NCI-H460 (cell line): ENCODE results near the gene TOM1L2. TPM values are rescaled to one million over a fixed set of nuclear protein-coding genes. Genes with fewer than 3 reads are reported as not detected.

ENCODE experiments used
- DNase-seq: peaks from one replicate; pipeline ENCODE4 v3.0.0-alpha.2; 2016; ENCODE audit warnings: low read depth; ENCODE audit errors: extremely low read depth
- total RNA-seq: library from RNA; depleted of rRNA; stranded (reverse); fragments of >200 nt; shearing (Covaris generic); gene quantifications from 2 replicates; pipeline ENCODE4 v1.2.3, GENCODE V29; 2014

Gene TOM1L2
- total RNA-seq, 1 experiment from 2014 or later: 9.7 TPM

GRCh38 chr17:17826342-17826713 lies 145.9 kb downstream of the TOM1L2 start:
- no peak for DNase-seq

GRCh38 chr17:17824783-17825614 lies 147.2 kb downstream of the TOM1L2 start:
- no peak for DNase-seq

GRCh38 chr17:17824119-17824782 lies 147.9 kb downstream of the TOM1L2 start:
- no peak for DNase-seq

- peak; percentile 86 for DNase-seq
Observed at GRCh38 chr17:17823433-17824118, 148.6 kb downstream of the TOM1L2 start.

- no peak for DNase-seq
Observed at GRCh38 chr17:17822616-17823015, 149.6 kb downstream of the TOM1L2 start.

- DNase-seq: no peak
Observed at GRCh38 chr17:17822189-17822588, 150.0 kb downstream of the TOM1L2 start.

GRCh38 chr17:17820463-17821158 lies 151.6 kb downstream of the TOM1L2 start:
- no peak for DNase-seq

GRCh38 chr17:17820046-17820445 lies 152.2 kb downstream of the TOM1L2 start:
- DNase-seq: no peak

GRCh38 chr17:17819561-17819995 lies 152.6 kb downstream of the TOM1L2 start:
- DNase-seq: peak; percentile 80

- no peak for DNase-seq
Observed at GRCh38 chr17:17819111-17819510, 153.1 kb downstream of the TOM1L2 start.

GRCh38 chr17:17818088-17818526 lies 154.1 kb downstream of the TOM1L2 start:
- no peak for DNase-seq

GRCh38 chr17:17817552-17817947 lies 154.7 kb downstream of the TOM1L2 start:
- DNase-seq: no peak

GRCh38 chr17:17816831-17817551 lies 155.2 kb downstream of the TOM1L2 start:
- no peak for DNase-seq

- no peak for DNase-seq
Observed at GRCh38 chr17:17816240-17816814, 155.9 kb downstream of the TOM1L2 start.

- no peak for DNase-seq
Observed at GRCh38 chr17:17815436-17816200, 156.6 kb downstream of the TOM1L2 start.

- DNase-seq: no peak
Observed at GRCh38 chr17:17815062-17815406, 157.2 kb downstream of the TOM1L2 start.

- no peak for DNase-seq
Observed at GRCh38 chr17:17814162-17815061, 157.8 kb downstream of the TOM1L2 start.

GRCh38 chr17:17813725-17814095 lies 158.5 kb downstream of the TOM1L2 start:
- no peak for DNase-seq
